ENCODE measurements around the gene REEP1.
A peak's percentile ranks its signal among the peaks of the same experiment; 100 is the strongest.

Gene REEP1

DNA sequence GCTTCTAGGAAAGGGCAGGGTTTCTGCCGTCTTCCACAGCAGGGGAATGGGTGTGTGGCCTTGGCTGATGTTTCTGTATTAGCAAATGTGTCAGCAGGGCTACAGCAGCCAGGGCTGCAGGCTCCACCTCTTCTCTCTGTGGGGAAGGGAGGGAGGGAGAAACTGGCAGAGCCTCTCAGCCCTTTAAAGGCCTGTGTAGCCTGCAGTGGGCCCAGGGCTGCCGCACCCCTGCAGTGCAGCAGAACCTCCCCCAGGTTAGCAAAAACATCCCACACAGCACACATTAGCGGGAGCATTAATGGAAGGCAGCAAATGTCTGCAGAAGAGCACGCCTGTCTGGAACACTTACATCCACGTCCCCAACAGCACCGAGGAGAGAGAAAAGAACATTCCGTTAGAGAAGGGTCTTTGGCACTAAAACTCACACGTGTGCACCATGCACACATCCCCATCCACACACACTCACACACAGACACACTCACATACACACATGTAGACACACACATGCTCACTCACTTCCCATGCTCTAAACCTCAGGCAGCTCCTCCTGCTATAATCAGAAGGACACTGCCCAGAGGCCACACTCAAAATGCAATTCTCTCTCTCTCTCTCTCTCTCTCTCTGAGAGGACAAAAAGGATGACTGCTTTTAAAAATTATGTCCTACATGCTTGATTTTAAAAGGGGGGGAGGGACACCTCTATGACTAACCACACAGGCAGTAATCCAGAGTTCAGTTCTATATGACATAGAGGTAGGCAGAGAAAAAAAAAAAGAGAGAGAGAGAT lies 114.1 kb downstream of the REEP1 start:
- H3K27me3 ChIP-seq (ENCODE audit: low read length): no peaks in the 10 kb centered on the region
- H3K9me3 ChIP-seq (ENCODE audit: insufficient read depth, low read length): no peaks in the 10 kb centered on the region
- H3K36me3 ChIP-seq (ENCODE audit: low read length): no peaks in the 10 kb centered on the region
- no peaks in the 10 kb centered on the region for H4K20me1 ChIP-seq (ENCODE audit: low read depth, low read length)
- no peaks in the 10 kb centered on the region for H3K79me2 ChIP-seq (ENCODE audit: insufficient read depth, low read length)
- H2AFZ ChIP-seq (ENCODE audit: low read depth, low read length, severe bottlenecking): no peak overlapping the region
- no peak overlapping the region for H3K4me2 ChIP-seq (ENCODE audit: low read depth, low read length, poor library complexity, severe bottlenecking)
- H3K9ac ChIP-seq (ENCODE audit: low read length): no peak overlapping the region
- no peak overlapping the region for H3K4me3 ChIP-seq (ENCODE audit: insufficient read depth, low read length, poor library complexity, severe bottlenecking)
- H3K9me2 ChIP-seq (replicated peaks; ENCODE audit: insufficient read depth, low read length): no peaks in the 10 kb centered on the region
- TF ChIP-seq, protein P1, sequence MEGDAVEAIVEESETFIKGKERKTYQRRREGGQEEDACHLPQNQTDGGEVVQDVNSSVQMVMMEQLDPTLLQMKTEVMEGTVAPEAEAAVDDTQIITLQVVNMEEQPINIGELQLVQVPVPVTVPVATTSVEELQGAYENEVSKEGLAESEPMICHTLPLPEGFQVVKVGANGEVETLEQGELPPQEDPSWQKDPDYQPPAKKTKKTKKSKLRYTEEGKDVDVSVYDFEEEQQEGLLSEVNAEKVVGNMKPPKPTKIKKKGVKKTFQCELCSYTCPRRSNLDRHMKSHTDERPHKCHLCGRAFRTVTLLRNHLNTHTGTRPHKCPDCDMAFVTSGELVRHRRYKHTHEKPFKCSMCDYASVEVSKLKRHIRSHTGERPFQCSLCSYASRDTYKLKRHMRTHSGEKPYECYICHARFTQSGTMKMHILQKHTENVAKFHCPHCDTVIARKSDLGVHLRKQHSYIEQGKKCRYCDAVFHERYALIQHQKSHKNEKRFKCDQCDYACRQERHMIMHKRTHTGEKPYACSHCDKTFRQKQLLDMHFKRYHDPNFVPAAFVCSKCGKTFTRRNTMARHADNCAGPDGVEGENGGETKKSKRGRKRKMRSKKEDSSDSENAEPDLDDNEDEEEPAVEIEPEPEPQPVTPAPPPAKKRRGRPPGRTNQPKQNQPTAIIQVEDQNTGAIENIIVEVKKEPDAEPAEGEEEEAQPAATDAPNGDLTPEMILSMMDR (IDR thresholded peaks at IDR 0.05; ENCODE audit: insufficient read depth, low read length, poor library complexity, severe bottlenecking): no peak
- no peak for TF ChIP-seq EZH2phosphoT487 (conservative IDR thresholded peaks at IDR 0.05; ENCODE audit: low read length)
- no peak overlapping the region for H3K27ac ChIP-seq (ENCODE audit: low read depth, low read length)
- no peaks in the 10 kb centered on the region for H3F3A ChIP-seq (ENCODE audit: insufficient read depth)

- H3K9me2 ChIP-seq (replicated peaks; ENCODE audit: insufficient read depth, low read length): no peaks in the 10 kb centered on the region
- H3K27ac ChIP-seq (ENCODE audit: low read depth, low read length): no peak overlapping the region
- H3K9ac ChIP-seq (ENCODE audit: low read length): no peak overlapping the region
- H3K79me2 ChIP-seq (ENCODE audit: insufficient read depth, low read length): no peaks in the 10 kb centered on the region
- no peak overlapping the region for H3K4me2 ChIP-seq (ENCODE audit: low read depth, low read length, poor library complexity, severe bottlenecking)
- H3K9me3 ChIP-seq (ENCODE audit: insufficient read depth, low read length): no peaks in the 10 kb centered on the region
- no peaks in the 10 kb centered on the region for H3K36me3 ChIP-seq (ENCODE audit: low read length)
- no peak overlapping the region for H3K4me3 ChIP-seq (ENCODE audit: insufficient read depth, low read length, poor library complexity, severe bottlenecking)
- no peaks in the 10 kb centered on the region for H3F3A ChIP-seq (ENCODE audit: insufficient read depth)
- no peak for TF ChIP-seq EZH2phosphoT487 (conservative IDR thresholded peaks at IDR 0.05; ENCODE audit: low read length)
- TF ChIP-seq, protein P1 (IDR thresholded peaks at IDR 0.05; ENCODE audit: insufficient read depth, low read length, poor library complexity, severe bottlenecking): peak; percentile 90
- no peaks in the 10 kb centered on the region for H4K20me1 ChIP-seq (ENCODE audit: low read depth, low read length)
- no peaks in the 10 kb centered on the region for H3K27me3 ChIP-seq (ENCODE audit: low read length)
- H2AFZ ChIP-seq (ENCODE audit: low read depth, low read length, severe bottlenecking): no peak overlapping the region
Measured at GRCh38 chr2:86221066-86221684, 116.3 kb downstream of the REEP1 start.

GRCh38 chr2:86219896-86220295 lies 117.5 kb downstream of the REEP1 start:
- no peak overlapping the region for H3K4me3 ChIP-seq (ENCODE audit: insufficient read depth, low read length, poor library complexity, severe bottlenecking)
- no peaks in the 10 kb centered on the region for H3K79me2 ChIP-seq (ENCODE audit: insufficient read depth, low read length)
- no peaks in the 10 kb centered on the region for H3K9me2 ChIP-seq (replicated peaks; ENCODE audit: insufficient read depth, low read length)
- no peak for TF ChIP-seq EZH2phosphoT487 (conservative IDR thresholded peaks at IDR 0.05; ENCODE audit: low read length)
- TF ChIP-seq, protein P1 (IDR thresholded peaks at IDR 0.05; ENCODE audit: insufficient read depth, low read length, poor library complexity, severe bottlenecking): no peak
- no peak overlapping the region for H3K27ac ChIP-seq (ENCODE audit: low read depth, low read length)
- no peak overlapping the region for H2AFZ ChIP-seq (ENCODE audit: low read depth, low read length, severe bottlenecking)
- H3F3A ChIP-seq (ENCODE audit: insufficient read depth): no peaks in the 10 kb centered on the region; the same call in 1 of the 2 replicates
- no peaks in the 10 kb centered on the region for H3K27me3 ChIP-seq (ENCODE audit: low read length)
- no peak overlapping the region for H3K9ac ChIP-seq (ENCODE audit: low read length)
- no peaks in the 10 kb centered on the region for H3K9me3 ChIP-seq (ENCODE audit: insufficient read depth, low read length)
- no peak overlapping the region for H3K4me2 ChIP-seq (ENCODE audit: low read depth, low read length, poor library complexity, severe bottlenecking)
- H3K36me3 ChIP-seq (ENCODE audit: low read length): no peaks in the 10 kb centered on the region
- H4K20me1 ChIP-seq (ENCODE audit: low read depth, low read length): no peaks in the 10 kb centered on the region
